Muscle of arm (tissue), 12 donors: ENCODE data around the gene ULBP1. TPM values are rescaled to one million over a fixed set of nuclear protein-coding genes. Genes with fewer than 3 reads are reported as not detected.
"Not testable (repeated sequence)": the region's sequence is repeated elsewhere in the genome, so short reads cannot be mapped to it uniquely, and the experiment has no call there.

ENCODE experiments used
- DNase-seq: peaks from one replicate; pipeline ENCODE4 v3.0.0-alpha.2; 2013
- polyA plus RNA-seq, 12 donors: library from polyadenylated mRNA; unstranded; fragments of 120-200 nt; gene quantifications; one replicate each; pipeline ENCODE4 v1.2.1, GENCODE V29; 2013; ENCODE audit not compliant: insufficient read length in 12 of 12

The ULBP1 gene
- polyA plus RNA-seq, 12 donors, result 0.21 to 1.2 (median 0.61) TPM; not detected in 2

- DNase-seq, result no peak
Measured at GRCh38 chr6:149974825-149975224, 11.1 kb downstream of the ULBP1 start.

- no peak for DNase-seq
Measured at GRCh38 chr6:149975400-149975799, 11.7 kb downstream of the ULBP1 start.

GRCh38 chr6:149977221-149977620 lies 13.5 kb downstream of the ULBP1 start:
- DNase-seq, result no peak

- no peak for DNase-seq
Measured at GRCh38 chr6:149978610-149979009, 14.9 kb downstream of the ULBP1 start.

- DNase-seq, result no peak
Measured at GRCh38 chr6:149979293-149979692, 15.6 kb downstream of the ULBP1 start.

- no peak for DNase-seq
Measured at GRCh38 chr6:149983145-149983544, 19.4 kb downstream of the ULBP1 start.

- DNase-seq, result no peak
Measured at GRCh38 chr6:149984773-149985172, 21.0 kb downstream of the ULBP1 start.

- DNase-seq, result no peak
Measured at GRCh38 chr6:149985481-149985937, 21.8 kb downstream of the ULBP1 start.

- no peak for DNase-seq
Measured at GRCh38 chr6:149987602-149988107, 23.9 kb downstream of the ULBP1 start.

GRCh38 chr6:149988550-149989346 lies 25.0 kb downstream of the ULBP1 start:
- no peak for DNase-seq

- DNase-seq, result no peak
Measured at GRCh38 chr6:149990212-149990660, 26.5 kb downstream of the ULBP1 start.

GRCh38 chr6:149990661-149991471 lies 27.1 kb downstream of the ULBP1 start:
- DNase-seq, result no peak

GRCh38 chr6:149991472-149991795 lies 27.7 kb downstream of the ULBP1 start:
- not testable (repeated sequence) for DNase-seq

- DNase-seq, result no peak
Measured at GRCh38 chr6:149991838-149992237, 28.1 kb downstream of the ULBP1 start.

- DNase-seq, result no peak
Measured at GRCh38 chr6:149995235-149995750, 31.6 kb downstream of the ULBP1 start.

GRCh38 chr6:149995971-149996370 lies 32.2 kb downstream of the ULBP1 start:
- DNase-seq, result no peak

GRCh38 chr6:149999636-150000035 lies 35.9 kb downstream of the ULBP1 start:
- DNase-seq, result no peak

- no peak for DNase-seq
Measured at GRCh38 chr6:150001295-150002008, 37.7 kb downstream of the ULBP1 start.

- no peak for DNase-seq
Measured at GRCh38 chr6:150002710-150003109, 39.0 kb downstream of the ULBP1 start.

GRCh38 chr6:150003599-150003998 lies 39.9 kb downstream of the ULBP1 start:
- not testable (repeated sequence) for DNase-seq

GRCh38 chr6:150004101-150004782 lies 40.5 kb downstream of the ULBP1 start:
- no peak for DNase-seq
